Esophagus (tissue), 2 donors: ENCODE data around the gene KLHL17. TPM values are rescaled to one million over a fixed set of nuclear protein-coding genes. Genes with fewer than 3 reads are reported as not detected.
A peak's percentile ranks its signal among the peaks of the same experiment; 100 is the strongest.

Experiments
- H3K27ac ChIP-seq, 2 donors: one replicate each; pipeline ENCODE4 v1.5.1; 2013; ENCODE audit warnings: low read depth in 2 of 2, mild to moderate bottlenecking in 2 of 2, inconsistent platforms in 1 of 2, low read length in 1 of 2, moderate library complexity in 1 of 2
- H3K27me3 ChIP-seq, 2 donors: one replicate each; pipeline ENCODE4 v1.6.1; 2013; ENCODE audit warnings: low read length in 2 of 2, control low read depth in 1 of 2, mild to moderate bottlenecking in 1 of 2; ENCODE audit not compliant: insufficient read depth in 2 of 2, control insufficient read depth in 1 of 2
- H3K36me3 ChIP-seq, 2 donors: one replicate each; pipeline ENCODE4 v1.6.1; 2013; ENCODE audit warnings: low read length in 1 of 2; ENCODE audit not compliant: control insufficient read depth in 2 of 2, insufficient read depth in 2 of 2
- H3K4me1 ChIP-seq, 2 donors: one replicate each; pipeline ENCODE4 v1.6.1; 2013; ENCODE audit warnings: low read length in 1 of 2; ENCODE audit not compliant: control insufficient read depth in 2 of 2, insufficient read depth in 2 of 2
- H3K4me3 ChIP-seq, 2 donors: one replicate each; pipeline ENCODE4 v1.5.1; 2013; ENCODE audit warnings: low read length in 2 of 2, mild to moderate bottlenecking in 2 of 2, low read depth in 1 of 2, moderate library complexity in 1 of 2
- H3K9me3 ChIP-seq, 2 donors: one replicate each; pipeline ENCODE4 v1.6.1; 2013; ENCODE audit warnings: mild to moderate bottlenecking in 2 of 2, low read depth in 1 of 2, low read length in 1 of 2, moderate library complexity in 1 of 2; ENCODE audit not compliant: control insufficient read depth in 2 of 2, insufficient read depth in 1 of 2
- WGBS, 2 donors: extraction: QIAGEN DNeasy Blood & Tissue Kit; methylation state at CpG; one replicate each; pipeline ENCODE4 v1.1.7; 2013; 5-methylcytosine and 5-hydroxymethylcytosine counted together
- polyA plus RNA-seq, 2 donors: library from polyadenylated mRNA; stranded (reverse); fragments of 200-250 nt; gene quantifications; one replicate each; pipeline ENCODE4 v1.2.3, GENCODE V29; 2013
- donor health status: healthy with polysubstance abuse.
- donor health status: Bipolar disorder and iron deficiency.

Gene KLHL17
- polyA plus RNA-seq, 2 donors: 11.9 to 21.8 TPM

DNA sequence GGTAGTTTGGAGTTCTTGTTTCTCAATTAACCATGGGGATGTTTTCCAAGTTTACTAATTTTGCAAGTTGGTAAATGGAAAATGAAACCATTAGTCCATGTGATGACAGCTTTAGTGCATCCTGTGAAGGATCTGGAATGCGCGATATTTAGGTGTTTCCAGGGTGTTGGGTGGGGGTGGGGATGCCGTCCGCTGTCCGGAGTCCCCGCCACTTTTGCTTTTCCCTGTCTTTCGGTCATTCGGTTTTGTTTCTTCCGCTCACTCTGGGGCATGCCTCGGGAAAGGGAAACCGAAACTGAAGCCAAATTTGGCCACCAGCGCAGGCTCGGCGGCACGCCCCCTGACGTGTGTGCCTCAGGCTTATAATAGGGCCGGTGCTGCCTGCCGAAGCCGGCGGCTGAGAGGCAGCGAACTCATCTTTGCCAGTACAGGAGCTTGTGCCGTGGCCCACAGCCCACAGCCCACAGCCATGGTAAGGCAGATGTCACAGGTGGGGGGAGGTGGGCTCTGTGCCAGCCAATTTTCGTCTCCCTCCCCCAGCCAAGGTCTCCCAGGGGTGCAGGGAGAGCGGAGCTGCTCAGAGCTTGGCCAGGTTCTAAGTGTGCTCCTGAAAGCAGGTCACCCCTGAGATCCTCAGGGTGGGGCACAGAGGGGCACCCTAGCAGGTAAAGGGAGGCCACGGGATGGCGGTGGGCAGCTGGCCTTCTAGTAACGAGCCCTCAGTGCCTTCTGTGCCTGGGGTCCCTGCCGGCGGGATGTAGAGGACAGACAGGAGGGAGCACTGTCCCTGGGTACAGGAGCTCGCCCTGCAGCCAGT lies 52.9 kb downstream of the KLHL17 start, which contains the start of gene ISG15:
Gene ISG15, plus strand, starts transcription at position 393 of the 817 bp plus-strand sequence. Its CDS starts 77 bp downstream, at position 470.
- H3K27me3 ChIP-seq: no peaks in the 10 kb centered on the region
- WGBS, 2 donors: 3 to 4% methylated on average over 29 to 30 of the region's 30 CpGs
- H3K27ac ChIP-seq: peak within 1 kb of the TSS; percentile 81 to 90
- peak within 1 kb of the TSS; percentile 55 to 76 for H3K4me3 ChIP-seq
- no peaks in the 10 kb centered on the region for H3K9me3 ChIP-seq
- peaks cover 2 to 9% of the 10 kb centered on the region in 2 donors for H3K4me1 ChIP-seq
- no peaks in the 10 kb centered on the region for H3K36me3 ChIP-seq

DNA sequence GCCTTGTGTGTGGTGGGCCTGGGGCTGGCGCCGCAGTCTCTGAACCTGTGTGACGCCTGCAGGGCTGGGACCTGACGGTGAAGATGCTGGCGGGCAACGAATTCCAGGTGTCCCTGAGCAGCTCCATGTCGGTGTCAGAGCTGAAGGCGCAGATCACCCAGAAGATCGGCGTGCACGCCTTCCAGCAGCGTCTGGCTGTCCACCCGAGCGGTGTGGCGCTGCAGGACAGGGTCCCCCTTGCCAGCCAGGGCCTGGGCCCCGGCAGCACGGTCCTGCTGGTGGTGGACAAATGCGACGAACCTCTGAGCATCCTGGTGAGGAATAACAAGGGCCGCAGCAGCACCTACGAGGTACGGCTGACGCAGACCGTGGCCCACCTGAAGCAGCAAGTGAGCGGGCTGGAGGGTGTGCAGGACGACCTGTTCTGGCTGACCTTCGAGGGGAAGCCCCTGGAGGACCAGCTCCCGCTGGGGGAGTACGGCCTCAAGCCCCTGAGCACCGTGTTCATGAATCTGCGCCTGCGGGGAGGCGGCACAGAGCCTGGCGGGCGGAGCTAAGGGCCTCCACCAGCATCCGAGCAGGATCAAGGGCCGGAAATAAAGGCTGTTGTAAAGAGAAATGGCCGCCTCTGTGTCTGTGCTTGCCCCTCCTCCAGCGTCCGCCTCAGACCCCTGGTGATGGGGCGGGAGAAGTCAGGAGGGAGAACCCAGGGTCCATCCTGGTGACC lies 53.7 kb downstream of the KLHL17 start:
- Histone ChIP-seq H3K4me3 (peak overlapping the region; percentile 55 to 76), H3K27me3 (no peaks in the 10 kb centered on the region), H3K4me1 (peaks cover 2 to 9% of the 10 kb centered on the region in 2 donors), H3K36me3 (no peaks in the 10 kb centered on the region), H3K9me3 (no peaks in the 10 kb centered on the region), H3K27ac (peak overlapping the region; percentile 81 to 90)
- WGBS, 2 donors: 64 to 68% methylated on average over 41 of the region's 41 CpGs

DNA sequence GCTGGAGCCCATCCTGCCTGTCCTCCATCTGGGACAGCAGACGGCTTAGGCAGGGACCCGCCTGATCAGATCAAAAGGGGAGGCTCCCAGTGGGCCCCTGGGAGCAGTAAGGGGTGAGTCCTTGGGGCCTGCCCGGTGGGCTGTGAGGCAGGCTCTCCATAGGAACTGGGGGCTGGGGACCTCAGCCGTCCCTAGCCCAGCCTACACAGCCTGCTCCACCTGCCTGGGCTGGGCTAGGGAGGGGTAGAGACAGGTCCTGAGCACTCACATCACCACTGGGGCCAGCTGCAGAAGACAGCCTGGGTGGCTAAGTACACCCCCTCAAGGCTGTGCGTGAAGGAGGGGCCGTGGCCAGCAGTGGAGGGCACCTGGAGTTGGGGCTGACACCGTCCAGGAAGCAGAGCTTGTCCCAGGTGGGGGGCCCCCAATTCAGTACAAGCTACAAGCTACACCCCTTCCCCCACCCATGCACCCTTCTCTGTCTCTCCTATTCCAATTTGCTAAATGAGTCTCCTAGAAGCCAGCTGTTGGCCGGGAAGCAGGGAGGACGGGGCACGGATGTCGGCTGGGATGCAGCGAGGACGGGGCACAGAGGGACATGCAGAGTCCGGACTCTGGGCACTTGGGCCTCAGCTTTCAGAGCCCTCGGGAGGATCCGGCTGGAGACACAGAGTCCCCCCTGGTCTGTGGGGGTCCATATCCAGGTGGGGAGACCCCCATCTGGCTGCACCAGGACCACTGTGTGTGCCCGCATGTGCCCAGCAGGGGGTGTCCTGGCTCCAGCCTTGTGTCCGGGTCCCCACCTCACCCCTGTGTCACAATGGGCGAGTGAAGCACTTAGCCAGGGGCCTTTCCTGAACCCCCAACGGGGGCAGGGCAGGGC lies 54.7 kb downstream of the KLHL17 start:
- Histone ChIP-seq H3K36me3 (no peaks in the 10 kb centered on the region), H3K4me1 (peaks cover 2 to 9% of the 10 kb centered on the region in 2 donors), H3K27me3 (no peaks in the 10 kb centered on the region), H3K9me3 (no peaks in the 10 kb centered on the region), H3K4me3 (no peak overlapping the region), H3K27ac (no peak overlapping the region)
- WGBS, 2 donors: 73 to 74% methylated on average over 20 of the region's 20 CpGs

Other genes starting within 250 kb of the KLHL17 start
- gene SAMD11, start 36.7 kb upstream of the KLHL17 start, polyA plus RNA-seq: 1 to 10 TPM in 1 of 2 donors, under 1 TPM in 1; 0.68 to 1.5 TPM
- 10 to 100 TPM; 60.8 to 67.4 TPM for gene NOC2L, start 1.3 kb upstream of the KLHL17 start, polyA plus RNA-seq
- gene PLEKHN1, start 5.9 kb downstream of the KLHL17 start, polyA plus RNA-seq: 10 to 100 TPM; 35.6 to 74.7 TPM
- 1 to 10 TPM in 1 of 2 donors, under 1 TPM in 1; 0.47 to 3.4 TPM for gene PERM1, start 21.5 kb downstream of the KLHL17 start, polyA plus RNA-seq
- 10 to 100 TPM; 15.1 to 20.2 TPM for gene HES4, start 39.5 kb downstream of the KLHL17 start, polyA plus RNA-seq
- 10 to 100 TPM; 17.8 to 40.7 TPM for gene ISG15, start 52.9 kb downstream of the KLHL17 start, polyA plus RNA-seq
- 10 to 100 TPM; 17.0 to 40.6 TPM for gene AGRN, start 59.5 kb downstream of the KLHL17 start, polyA plus RNA-seq
- 10 to 100 TPM; 28.2 to 44.2 TPM for gene RNF223, start 113.7 kb downstream of the KLHL17 start, polyA plus RNA-seq
- 10 to 100 TPM; 13.0 to 27.5 TPM for gene C1orf159, start 155.5 kb downstream of the KLHL17 start, polyA plus RNA-seq
- gene TTLL10, start 213.3 kb downstream of the KLHL17 start, polyA plus RNA-seq: under 1 TPM; 0.28 to 0.43 TPM
- 1 to 10 TPM; 1.9 to 4.3 TPM for gene TNFRSF18, start 246.0 kb downstream of the KLHL17 start, polyA plus RNA-seq